ENCODE data around the gene B4GAT1.
A peak's percentile ranks its signal among the peaks of the same experiment; 100 is the strongest.

B4GAT1 gene

DNA sequence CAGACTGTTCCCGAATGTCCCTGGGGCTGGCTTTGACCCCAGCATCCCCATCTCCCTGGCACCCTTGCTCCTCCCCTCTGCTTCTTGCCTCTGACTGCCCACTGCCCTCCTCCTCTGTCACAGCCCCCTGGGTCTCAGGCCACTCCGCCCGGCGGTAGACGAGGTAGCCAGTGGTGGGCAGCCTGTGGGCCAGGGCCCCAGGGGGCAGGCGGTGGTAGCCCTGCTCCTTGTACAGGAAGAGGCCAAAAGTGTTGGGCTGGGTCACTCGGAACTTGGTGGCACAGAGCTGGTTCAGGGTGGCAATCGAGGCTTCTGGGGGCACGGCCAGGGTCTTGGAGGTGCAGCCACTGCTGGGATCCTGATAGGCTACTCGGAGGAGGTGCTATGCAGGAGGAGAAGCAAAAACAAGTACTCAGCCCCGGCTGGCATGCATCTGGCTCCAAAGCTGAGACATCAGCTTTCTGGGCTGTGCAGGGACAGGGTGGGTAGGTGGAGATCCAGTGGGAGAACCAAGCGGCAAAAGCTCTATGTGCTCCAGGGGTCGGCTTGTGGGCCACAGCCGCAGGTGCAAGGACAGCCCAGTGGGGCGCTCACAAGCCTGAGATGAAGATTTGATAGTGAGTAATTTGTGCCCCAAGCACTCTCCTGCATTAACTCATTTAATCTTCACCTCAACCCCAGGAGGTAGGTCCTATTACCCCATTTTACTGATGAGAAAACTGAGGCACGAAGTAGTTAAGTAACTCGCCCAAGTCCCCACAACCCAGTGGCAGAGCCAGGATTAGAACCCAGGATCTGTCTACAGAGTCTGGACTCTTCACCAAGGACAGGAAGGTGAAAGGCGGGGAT is 14.8 kb downstream of the B4GAT1 start:
- DNase-seq (ENCODE audit: extremely low read depth, low read depth) = no peak
- TF ChIP-seq, protein P1, sequence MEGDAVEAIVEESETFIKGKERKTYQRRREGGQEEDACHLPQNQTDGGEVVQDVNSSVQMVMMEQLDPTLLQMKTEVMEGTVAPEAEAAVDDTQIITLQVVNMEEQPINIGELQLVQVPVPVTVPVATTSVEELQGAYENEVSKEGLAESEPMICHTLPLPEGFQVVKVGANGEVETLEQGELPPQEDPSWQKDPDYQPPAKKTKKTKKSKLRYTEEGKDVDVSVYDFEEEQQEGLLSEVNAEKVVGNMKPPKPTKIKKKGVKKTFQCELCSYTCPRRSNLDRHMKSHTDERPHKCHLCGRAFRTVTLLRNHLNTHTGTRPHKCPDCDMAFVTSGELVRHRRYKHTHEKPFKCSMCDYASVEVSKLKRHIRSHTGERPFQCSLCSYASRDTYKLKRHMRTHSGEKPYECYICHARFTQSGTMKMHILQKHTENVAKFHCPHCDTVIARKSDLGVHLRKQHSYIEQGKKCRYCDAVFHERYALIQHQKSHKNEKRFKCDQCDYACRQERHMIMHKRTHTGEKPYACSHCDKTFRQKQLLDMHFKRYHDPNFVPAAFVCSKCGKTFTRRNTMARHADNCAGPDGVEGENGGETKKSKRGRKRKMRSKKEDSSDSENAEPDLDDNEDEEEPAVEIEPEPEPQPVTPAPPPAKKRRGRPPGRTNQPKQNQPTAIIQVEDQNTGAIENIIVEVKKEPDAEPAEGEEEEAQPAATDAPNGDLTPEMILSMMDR (IDR thresholded peaks at IDR 0.05; ENCODE audit: low read depth, low read length) = no peak

DNA sequence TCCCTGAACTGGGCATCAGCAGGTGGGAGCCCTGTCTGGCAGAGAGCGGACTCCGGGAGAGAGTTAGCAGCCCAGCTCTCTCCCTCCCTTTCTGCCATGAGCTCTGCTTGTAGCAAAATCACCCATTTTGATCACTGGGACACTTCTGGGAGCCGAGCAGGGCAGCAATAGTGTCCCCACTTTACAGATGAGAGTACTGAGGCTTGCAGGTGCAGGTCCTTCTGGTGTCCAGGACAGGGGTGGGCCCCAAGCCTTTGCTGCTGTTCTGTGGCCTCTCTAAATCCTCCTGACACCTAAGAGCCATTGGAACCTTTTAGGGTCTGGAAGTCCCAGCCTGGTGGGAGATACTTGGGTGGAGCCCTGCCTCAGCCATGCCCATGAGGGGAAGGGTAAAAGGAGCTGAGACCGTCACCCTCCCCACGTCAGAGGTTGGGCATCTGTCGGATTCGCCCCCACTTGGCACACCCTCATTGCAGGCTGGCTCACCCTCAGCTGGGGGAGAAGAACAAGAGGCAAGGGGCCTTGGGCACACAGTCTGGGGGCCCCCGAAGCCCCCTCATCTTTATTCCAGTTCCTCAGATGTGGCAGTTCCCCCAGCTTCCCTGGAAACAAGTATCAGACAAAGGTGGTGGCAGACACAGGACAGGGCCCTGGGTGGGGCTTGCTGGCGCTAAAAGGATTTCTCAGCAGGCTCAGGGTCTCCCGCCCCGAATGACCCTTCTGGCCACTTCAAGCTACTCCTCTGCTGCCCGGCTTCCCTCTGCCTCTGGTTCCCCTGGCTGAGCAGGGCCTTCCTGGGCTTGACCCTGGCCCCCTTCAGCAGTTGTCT is 15.7 kb downstream of the B4GAT1 start:
- TF ChIP-seq, protein P1 (IDR thresholded peaks at IDR 0.05; ENCODE audit: low read depth, low read length) = no peak
- no peak for DNase-seq (ENCODE audit: extremely low read depth, low read depth)

DNA sequence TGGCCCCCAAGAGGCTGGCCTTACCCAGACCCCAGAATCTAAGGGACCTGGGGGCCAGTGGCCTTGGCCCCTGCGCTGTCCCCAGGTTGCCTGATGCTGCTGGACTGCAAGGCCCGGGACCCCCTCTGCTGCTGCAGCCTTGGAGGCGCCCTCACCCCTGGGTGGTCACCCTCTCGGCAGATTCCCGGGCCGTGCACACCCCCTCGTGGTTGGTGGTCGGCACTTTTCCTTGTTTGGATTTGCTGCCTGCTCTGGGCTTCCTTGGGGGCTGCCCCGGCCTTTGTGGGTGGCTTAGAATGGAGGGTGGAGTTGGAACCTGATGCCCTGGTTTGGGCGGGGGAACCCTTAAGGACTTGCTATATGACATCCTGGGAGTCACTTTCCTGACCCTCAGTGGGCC is 16.5 kb downstream of the B4GAT1 start:
- no peak for DNase-seq (ENCODE audit: extremely low read depth, low read depth)
- TF ChIP-seq, protein P1 (IDR thresholded peaks at IDR 0.05; ENCODE audit: low read depth, low read length) = no peak

DNA sequence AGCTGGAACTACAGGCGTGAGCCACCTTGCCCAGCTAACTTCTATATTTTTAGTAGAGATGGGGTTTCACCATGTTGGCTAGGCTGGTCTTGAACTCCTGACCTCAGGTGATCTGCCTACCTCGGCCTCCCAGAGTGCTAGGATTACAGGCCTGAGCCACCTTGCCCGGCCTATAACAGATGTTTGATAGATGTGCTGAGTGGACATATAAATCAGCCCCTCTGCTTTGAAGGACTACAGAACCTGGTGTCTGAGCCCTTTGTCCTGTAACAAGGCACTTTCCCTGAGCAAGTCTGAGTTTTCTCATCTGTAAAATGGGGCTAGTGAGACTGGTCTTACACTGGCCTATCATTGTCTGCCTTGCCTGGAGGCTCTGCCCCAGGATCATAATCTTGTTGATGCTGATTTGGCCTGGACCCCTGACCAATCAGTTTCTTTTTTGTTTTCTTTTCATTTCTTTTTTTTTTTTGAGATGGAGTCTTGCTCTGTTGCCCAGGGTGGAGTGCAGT is 18.2 kb downstream of the B4GAT1 start:
- no peak for DNase-seq (ENCODE audit: extremely low read depth, low read depth)
- TF ChIP-seq, protein P1 (IDR thresholded peaks at IDR 0.05; ENCODE audit: low read depth, low read length) = no peak

DNA sequence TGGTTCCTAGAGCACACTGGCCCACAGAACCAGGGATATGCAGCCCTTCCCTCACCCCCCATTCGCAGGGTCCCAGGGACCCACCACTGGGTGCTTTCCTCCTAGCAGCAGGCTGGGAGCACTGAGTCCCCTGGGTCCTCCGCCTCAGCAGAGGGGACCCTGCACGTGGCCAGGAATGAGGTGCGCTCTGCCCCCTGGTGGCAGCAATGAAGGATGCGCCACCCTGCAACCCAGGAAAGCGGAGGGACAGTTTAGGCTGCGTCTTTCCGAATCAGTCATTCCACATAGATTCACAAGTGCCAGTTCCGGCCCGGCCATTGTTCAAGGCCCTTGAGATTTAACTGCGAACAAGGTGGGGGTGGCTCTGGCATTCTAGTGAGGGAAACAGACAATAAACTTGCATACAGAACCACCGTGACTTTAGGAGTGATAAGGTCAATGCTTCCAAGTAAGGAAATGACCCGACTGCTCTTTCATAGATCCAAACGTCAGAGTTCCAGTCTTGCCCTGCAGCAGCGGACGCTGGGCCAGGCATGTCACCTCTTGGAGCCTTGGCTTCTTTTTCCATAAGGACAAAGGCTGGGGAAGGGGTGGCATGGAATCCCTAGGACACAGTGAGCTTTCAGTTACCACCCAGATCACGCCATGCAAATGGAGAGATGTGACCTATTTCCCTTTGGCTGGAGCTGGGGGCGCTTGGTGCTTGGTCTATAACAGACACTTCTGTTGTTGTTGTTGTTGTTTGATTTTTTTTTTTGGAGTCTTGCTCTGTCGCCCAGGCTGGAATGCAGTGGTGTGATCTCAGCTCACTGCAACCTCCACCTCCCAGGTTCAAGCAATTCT is 18.9 kb downstream of the B4GAT1 start:
- no peak for DNase-seq (ENCODE audit: extremely low read depth, low read depth)
- TF ChIP-seq, protein P1 (IDR thresholded peaks at IDR 0.05; ENCODE audit: low read depth, low read length) = peak; percentile 91

DNA sequence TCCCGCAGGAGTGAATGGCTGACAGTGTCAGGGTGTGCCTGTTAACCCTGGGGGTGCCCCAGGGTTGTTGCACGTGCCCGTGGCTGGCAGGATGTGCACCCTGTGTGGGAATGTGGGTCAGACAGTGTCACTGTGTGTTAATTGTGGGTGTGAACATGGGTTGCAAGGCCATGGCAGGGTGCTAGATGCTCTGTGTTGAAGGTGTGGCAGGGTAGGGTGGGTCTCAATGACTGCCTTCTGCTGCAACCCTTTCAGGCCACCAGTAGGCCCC is 19.5 kb downstream of the B4GAT1 start:
- no peak for DNase-seq (ENCODE audit: extremely low read depth, low read depth)
- TF ChIP-seq, protein P1 (IDR thresholded peaks at IDR 0.05; ENCODE audit: low read depth, low read length) = no peak
